NCI-H1105 (cell line): Measurements from ENCODE around the gene GRIA2.

Experiments used
- DNase-seq: peaks from one replicate; lab custom pipeline; 2025; lab: John Stamatoyannopoulos, UW

Gene GRIA2

DNA sequence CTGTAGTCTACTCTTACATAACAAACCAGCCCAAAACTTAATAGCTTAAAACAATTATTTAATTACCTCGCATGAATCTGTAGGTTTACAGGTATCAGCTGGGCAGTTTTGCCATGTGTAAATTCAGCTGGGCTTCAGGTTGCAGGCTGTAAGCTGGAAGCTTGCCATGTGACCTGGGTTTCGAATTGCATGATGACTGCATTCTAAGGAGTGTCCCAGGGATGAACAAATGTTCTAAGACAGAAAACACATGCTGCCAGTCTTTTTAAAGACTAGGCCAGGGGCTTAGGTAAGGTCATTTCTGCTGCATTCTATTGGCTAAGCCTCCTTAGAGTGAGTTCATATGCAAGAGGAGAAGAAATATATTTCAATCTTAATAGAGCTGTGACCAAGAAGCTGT, 44.8 kb downstream of the GRIA2 start:
- DNase-seq = peak; percentile 14

DNA sequence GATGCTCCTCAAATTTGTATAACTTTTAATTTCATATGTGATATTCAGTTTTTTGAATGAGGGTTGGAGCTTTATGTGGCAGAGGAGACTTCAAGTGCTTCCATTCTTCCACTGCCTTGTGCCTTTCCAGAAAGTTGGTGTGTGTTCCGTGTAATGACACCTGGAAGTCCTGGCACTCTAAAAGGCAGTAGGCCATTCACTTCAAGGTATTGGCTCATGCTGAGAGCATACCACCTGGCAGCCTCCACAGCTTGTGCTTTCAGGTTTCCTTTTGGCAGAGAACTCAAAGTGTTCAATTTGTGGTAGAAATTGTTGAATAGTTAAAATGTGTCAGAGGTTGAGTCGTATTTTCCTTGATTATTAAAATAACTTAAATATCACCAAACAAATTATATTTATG, 49.6 kb downstream of the GRIA2 start:
- no peak for DNase-seq

DNA sequence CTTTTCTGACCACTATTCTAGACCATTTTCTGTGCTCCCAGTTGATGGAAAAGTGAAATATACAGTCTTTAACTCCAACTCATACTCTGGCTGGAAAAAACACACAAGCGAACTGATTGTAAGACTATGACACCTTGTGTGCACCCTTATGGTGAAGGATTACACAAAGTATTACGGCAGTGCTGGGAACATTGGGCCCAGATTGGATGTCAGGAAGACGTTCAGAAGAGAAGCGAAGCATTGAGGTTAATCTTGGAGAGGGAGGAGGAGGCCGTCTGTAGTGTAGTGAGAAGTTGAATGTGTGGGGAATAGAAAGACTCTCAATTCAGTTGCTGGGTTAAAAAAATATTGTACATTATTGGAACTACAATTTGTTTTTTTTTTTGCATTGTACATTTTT, 50.0 kb downstream of the GRIA2 start:
- no peak for DNase-seq

DNA sequence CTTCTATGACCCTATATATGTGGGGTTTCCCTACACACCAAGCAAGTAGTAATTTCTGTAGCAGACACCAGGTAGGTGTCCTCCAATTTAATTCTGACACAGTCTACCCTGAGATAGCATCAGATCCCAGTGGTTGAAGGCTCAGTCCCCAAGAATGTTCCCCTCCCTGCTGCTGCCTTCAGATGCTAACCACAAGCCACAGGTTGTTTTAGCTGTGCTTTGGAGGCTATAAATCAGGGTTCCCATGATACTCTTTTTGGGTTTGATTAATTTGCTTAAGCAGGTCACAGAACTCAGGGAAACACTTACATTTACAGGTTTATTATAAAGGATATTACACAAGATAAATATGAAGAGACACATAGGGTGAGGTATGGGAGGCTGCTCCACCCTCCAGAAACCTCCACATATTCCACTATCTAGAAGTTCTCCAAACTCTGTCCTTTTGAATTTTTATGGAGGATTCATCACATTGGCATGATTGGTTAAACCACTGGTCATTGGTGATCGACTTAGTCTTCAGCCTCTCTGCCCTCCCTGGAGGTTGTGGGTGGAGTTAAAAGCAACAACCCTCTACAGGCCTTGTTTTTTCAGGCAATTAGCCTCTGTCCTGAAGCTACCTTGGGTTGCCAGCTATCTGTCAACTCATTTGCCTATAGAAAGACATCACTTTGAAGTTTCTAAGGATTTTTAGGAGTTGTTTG, 50.8 kb downstream of the GRIA2 start:
- no peak for DNase-seq

DNA sequence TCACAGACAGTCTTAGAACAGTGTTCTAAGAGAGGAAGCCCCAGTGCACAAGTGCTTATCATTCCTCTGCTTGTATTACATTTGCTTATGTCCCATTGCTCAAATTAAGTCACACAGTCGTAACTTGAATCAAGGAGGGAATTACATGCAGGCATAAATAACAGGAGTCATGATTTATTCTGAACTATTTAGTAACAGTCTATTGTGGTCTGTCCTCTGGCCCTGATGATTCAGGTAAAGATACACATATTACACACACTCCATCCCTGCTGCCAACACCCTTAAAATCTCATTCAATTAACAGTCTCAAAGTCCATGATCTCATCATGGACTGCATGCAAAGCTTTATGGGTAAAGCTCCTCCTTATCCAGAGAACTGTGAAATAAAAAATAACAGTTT, 60.1 kb downstream of the GRIA2 start:
- no peak for DNase-seq

DNA sequence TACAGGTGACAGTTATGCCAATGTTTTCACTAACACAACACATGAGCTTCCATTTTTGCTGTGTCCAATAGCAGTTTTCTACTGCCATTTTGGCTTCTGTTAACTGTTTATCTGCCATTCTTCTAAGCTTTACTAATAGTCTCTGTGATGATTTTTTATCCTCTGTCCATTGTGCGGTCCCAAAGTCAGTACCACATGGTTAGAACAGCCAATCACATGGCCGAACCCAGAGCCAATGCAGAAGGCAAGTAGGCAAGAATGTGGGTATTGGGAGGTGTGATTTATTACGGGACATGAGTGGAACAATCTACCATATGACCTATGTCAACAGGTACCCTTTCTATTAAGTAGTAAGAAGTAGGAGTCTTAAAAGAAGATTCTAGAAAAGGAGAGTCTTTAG, 61.5 kb downstream of the GRIA2 start:
- DNase-seq = no peak

DNA sequence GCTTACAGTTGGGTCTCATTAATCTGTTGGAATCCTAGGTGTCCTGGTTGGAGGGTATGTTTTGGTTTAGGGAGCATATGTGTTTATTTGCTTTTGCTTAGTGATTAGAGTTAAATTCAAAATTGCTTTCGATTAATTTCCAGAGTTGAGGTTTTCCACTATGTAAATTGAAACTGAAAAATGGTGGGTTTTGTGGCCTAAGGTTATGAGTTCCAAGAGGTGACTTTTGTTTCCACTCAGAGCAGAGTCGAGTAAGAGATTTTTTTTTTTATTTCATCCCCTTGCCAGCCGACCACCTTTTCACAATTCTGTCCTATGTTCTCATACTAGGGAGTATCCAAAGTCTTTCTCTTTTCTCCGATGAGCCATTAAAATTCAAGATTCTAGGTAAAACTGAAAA, 66.9 kb downstream of the GRIA2 start:
- DNase-seq = no peak

DNA sequence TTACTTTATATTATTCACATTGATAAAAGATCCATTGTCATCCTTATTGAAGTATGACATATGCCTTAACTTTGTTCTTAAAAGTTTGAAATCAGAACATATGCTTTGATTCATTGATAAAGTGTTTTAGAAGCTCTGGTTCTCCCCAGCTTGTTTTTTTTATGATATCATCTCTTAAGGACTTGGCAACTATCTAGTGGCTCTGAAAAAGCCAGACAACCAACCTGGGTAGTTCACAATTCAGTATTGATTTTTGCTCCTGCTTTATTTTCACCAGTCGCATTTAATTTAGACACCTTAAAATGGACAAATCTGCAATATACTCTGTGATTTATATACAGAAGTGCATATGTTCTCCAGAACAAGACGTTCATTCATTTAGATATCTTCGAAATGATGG, 70.1 kb downstream of the GRIA2 start:
- no peak for DNase-seq

DNA sequence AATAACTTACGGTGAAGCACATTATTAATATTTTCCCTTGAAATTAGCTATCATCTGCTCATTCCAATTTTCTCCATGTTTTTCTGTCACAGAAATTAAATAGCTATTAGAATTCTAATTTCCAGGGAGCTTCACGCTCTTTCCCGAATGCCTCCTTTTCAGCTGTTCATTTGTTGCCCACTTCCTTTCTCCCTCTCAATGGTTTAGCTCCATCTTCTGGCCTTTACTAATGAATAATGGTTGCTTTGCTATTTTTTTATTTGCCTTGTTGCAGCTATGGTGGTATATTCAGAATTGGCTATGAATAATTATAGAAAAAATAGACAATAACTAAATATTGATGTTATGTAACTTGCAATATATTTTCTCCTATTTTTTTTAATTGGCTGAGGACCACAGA, 70.5 kb downstream of the GRIA2 start:
- no peak for DNase-seq

DNA sequence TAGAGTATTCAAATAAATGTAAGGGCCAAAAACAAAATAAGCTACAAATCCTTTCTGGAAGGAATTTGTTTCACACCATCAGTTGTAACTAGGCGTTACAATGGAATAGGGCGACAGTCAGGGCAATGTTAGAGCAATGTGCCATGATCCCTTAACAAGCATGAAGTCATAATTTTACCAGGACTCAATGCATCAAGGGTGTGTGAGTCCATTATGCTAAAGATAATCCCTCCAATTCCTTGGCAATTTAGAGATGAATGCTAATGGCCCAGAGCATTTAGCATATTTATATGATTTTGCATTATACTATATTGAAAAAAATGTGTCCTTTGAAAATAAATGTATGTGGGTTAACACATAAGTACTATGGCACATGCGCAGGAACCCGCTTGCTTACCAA, 73.1 kb downstream of the GRIA2 start:
- no peak for DNase-seq

DNA sequence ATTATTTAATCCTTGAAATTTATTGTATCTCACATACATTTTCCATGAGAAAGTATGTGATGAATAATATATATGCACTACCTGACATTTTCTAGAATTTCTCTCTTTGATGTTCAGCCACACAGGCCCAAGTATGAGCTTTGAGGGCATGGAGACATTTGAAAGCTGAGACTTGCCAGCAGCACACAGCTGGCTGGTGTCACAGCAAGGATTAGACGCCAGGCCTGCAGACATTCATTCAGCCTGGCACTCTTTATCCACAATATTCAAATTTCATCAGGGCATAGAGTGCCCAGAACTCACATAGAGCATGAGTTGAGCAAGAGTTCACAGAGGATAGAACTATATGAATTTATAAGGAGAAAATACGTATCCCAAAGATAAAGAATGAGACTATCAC, 74.0 kb downstream of the GRIA2 start:
- no peak for DNase-seq

DNA sequence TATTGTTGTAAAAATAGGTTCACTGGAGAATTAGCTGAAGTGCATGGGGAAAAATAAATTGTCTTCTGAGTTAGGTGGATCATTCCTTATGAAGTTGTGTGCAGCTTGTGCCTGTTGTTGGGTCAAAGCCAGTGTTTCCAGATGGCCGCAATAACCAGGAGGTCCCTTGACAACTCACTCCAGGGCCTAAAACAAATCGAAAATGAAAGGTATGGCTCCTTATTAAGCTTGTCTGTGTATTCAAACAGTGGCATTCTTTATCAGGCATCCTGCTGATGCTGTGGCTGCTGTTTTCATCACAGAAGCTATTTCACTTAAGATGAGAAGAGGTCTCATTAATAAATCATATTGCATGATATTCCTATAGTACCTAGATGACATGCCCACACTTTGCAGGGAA, 80.2 kb downstream of the GRIA2 start:
- no peak for DNase-seq

DNA sequence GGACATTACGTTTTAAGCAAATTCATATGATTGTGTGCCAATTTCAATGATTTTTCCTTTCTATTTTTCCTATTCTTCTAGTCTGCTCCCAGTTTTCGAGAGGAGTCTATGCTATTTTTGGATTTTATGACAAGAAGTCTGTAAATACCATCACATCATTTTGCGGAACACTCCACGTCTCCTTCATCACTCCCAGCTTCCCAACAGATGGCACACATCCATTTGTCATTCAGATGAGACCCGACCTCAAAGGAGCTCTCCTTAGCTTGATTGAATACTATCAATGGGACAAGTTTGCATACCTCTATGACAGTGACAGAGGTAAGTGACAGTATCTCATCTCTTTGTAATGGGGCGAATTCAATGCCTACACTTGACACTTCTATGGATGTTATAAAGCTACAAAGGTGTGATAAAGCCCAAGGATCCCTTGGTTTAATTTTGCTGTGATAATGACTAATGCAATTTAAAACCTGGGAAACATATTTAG, 83.0 kb downstream of the GRIA2 start:
- no peak for DNase-seq

DNA sequence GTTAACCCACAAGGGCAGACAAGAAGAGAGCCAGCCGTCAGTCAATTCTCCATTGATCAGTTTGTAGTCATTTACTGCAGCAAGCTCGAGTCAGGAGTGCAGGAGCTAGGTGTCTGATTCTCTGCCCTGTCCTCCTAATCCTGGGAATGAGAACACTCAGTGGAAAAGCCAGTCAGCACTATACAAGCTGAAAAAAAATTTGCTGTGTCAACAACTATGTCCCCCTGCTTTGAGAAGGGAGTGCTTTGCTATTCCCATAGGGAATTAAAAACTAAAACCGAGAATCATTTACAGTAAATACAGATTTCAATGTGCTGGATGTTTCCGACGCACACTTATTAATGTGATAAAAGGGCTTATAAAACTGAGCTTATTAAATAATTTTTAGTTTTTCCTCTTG, 84.2 kb downstream of the GRIA2 start:
- DNase-seq = no peak

DNA sequence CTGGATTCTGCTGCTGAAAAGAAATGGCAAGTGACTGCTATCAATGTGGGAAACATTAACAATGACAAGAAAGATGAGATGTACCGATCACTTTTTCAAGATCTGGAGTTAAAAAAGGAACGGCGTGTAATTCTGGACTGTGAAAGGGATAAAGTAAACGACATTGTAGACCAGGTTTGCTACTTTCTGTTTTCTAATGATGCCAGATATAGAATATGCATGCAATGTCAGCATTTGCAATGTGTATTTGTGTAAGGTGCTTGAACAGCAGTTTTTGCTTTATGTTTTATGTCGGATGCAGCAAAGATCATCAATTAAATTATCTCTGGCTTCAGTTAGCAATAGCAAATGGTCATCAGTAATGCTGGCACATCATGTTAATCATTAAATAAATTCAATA, 92.2 kb downstream of the GRIA2 start:
- no peak for DNase-seq

DNA sequence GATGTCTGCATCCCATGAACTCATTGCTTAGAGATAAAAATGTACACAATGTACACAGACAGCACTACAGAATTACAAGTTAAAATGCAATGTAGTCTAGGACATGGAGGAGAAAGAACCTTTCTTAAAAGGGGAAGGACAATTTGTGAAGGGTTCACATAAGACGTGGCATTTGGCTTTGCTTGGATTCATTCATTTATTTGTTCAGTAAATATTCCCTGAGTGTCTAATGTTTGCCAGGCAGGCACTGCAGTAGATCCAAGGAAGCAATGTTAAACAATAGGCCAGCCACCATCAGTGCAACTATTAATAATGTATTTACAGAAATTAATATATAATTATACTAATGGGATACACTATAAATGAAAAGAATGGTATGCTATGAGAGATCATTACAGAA, 94.4 kb downstream of the GRIA2 start:
- DNase-seq = no peak

DNA sequence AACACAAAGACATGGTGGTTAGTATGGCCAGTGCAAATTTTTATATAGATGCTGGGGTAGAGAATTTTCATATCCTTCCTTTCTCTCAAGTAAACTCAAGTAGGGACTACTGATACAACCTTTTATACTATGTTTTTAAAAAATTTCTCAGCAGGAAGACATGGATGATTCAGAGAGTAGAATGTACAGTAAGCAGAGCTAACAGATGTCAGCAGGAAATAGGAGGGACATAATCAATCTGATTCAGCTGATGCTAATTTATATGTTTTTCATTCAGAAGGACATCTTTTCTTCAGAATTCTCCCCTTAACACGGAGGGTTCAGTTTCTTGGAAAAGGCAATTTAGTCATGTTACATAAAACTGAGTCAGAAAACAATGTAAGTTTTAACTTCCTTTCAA, 95.4 kb downstream of the GRIA2 start:
- no peak for DNase-seq

DNA sequence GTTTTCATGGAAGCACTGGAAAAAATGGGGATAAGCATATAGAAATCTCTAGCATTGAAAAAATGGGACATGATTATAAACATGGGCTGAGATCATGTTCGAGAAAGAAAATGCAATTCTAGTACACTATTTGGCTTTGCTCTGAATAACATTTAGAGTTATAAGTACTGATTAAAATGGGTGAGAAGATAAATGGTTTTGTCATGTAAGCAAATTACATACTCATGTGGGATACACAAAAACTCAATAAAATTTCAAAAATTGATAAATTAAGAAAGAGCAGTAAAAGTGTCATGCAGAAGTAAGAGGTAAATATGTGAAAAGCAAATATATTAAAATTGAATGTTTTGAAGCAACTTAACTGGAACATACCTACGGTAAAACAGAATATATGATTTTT, 99.6 kb downstream of the GRIA2 start:
- DNase-seq = no peak

DNA sequence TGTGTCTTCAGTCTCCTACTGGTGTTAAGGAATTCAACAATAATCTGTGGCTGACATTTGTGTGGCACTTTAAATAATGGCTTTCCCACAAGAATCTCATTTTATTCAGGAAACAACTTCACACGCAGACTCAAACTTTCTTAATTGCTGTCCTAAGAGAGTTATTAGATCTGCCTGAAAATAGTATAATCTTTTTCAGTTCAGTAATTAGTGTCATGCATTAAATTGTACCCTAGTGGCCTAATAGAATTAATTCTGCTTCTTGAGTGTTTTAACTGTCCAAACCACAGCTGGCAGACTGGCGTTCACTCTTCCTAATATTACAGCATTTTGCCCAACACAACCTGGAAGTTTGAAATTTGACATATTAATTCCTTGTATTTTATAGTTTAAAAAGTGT, 107.1 kb downstream of the GRIA2 start:
- no peak for DNase-seq

DNA sequence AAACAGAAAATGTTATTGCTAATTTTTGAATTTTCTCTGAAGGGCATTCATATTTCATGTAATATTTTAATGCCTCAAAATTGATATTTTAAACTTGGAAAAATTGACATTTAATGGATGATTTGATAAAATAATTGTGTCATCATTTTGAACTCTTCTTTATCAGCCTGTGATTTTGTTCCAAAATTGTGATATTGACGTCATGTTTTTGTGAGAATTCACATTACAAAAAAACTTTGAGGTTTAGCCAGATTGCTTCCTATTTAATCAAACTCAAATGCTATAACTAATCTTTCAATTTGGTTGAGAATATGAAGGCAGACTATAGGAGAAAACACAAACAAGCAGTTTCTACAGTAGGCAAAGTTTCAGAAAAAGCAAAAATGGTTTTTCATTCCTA, 137.4 kb downstream of the GRIA2 start:
- DNase-seq = no peak

DNA sequence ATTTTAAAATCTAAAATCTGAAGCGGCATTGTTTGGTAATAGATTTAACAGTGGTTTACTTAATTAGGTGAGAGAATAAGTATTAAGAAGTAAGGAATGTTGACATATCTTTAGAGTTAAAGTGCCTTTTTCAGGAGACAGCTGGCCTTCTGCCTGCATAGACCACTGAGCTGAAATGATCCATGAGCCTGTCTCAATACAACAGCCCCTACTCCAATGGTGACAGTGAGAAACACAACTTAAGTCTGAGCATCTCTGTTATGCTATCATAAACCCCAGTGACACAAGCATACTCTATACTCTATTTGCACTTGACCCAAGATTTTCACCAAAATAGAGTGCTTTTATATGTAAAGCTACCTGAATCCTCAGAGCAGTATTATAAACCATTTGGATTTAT, 137.9 kb downstream of the GRIA2 start:
- DNase-seq = no peak

DNA sequence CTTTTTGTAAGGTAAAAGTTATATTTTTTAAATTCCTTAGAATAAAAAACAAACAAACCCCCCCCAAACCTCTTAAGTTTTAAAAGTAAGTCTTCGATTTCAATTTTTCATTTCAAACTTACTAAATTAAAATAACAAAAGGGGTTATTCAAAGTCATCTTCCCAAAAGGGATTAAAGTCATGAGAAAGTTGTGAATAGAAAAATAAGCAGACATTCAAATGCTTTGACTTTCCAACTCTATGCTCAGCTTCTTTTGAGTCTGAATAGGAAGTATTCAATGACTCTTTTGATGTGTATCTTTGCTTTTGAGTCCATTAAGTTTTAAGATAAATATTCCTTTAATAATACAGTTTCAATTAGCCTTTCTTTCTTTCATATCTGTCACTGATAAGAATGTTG, 138.3 kb downstream of the GRIA2 start:
- no peak for DNase-seq

DNA sequence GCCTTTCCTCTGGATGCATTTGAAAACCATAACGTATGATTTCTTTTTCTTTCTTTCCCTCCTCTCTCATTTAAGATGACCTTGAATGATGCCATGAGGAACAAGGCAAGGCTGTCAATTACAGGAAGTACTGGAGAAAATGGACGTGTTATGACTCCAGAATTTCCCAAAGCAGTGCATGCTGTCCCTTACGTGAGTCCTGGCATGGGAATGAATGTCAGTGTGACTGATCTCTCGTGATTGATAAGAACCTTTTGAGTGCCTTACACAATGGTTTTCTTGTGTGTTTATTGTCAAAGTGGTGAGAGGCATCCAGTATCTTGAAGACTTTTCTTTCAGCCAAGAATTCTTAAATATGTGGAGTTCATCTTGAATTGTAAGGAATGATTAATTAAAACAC, 142.8 kb downstream of the GRIA2 start:
- DNase-seq = no peak

DNA sequence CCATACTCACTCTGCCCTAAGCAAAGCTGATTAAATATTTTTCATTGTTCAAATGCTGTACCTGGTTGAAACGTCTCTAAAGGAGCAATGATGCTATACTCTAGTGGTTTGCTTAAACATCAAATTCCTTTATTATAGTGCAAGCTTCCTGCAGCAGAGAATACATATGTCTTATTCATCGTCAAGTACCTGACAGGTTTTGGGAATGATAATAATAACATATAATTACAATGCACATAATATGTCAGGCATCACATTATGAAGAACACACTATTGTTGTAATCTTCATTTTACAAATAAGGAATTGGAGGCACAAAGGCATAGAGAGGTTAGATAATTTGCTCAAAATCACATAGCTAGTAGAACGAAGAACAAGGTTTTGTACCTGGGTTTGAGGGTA, 151.6 kb downstream of the GRIA2 start:
- no peak for DNase-seq

DNA sequence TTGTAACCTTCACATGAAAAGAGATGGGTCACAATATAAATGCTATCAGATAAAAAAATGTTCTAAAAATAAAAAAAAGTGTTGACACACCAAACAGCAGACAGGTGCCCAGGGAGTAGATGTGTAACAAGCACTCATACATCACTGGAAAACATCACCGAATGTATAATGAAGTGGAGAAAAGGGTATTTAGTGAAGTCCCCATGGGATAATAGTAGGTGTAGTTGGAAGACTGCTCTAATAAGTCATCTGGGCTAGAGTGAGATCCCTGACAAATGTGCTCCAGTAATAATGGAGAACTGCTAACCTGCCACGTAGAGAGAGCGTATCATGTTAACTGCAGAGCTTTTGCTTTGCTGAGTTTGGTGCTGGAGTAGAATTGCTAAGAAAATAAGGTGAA, 152.0 kb downstream of the GRIA2 start:
- no peak for DNase-seq
